ENCODE data around the gene KRTAP4-9.
"Not testable (repeated sequence)": the region's sequence is repeated elsewhere in the genome, so short reads cannot be mapped to it uniquely, and the experiment has no call there.

GRCh38 chr17:41088760-41089352, 16.3 kb upstream of the KRTAP4-9 start:
- TF ChIP-seq POLR2A (IDR thresholded peaks at IDR 0.05; ENCODE audit: low read depth); EP300 (IDR thresholded peaks at IDR 0.05): not testable (repeated sequence)
- TF ChIP-seq, protein P1, sequence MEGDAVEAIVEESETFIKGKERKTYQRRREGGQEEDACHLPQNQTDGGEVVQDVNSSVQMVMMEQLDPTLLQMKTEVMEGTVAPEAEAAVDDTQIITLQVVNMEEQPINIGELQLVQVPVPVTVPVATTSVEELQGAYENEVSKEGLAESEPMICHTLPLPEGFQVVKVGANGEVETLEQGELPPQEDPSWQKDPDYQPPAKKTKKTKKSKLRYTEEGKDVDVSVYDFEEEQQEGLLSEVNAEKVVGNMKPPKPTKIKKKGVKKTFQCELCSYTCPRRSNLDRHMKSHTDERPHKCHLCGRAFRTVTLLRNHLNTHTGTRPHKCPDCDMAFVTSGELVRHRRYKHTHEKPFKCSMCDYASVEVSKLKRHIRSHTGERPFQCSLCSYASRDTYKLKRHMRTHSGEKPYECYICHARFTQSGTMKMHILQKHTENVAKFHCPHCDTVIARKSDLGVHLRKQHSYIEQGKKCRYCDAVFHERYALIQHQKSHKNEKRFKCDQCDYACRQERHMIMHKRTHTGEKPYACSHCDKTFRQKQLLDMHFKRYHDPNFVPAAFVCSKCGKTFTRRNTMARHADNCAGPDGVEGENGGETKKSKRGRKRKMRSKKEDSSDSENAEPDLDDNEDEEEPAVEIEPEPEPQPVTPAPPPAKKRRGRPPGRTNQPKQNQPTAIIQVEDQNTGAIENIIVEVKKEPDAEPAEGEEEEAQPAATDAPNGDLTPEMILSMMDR (IDR thresholded peaks at IDR 0.05), result not testable (repeated sequence)

Measured in esophagus muscularis mucosa (tissue), 4 donors.